HS-5 (cell line): ENCODE data around the gene ALDH1B1.
"Not testable (repeated sequence)": the region's sequence is repeated elsewhere in the genome, so short reads cannot be mapped to it uniquely, and the experiment has no call there.

ENCODE experiments used
- DNase-seq: peaks from one replicate; pipeline ENCODE4 v3.0.0-alpha.2; 2012; ENCODE audit warnings: low read depth

Gene ALDH1B1

GRCh38 chr9:38387066-38387465, 5.4 kb upstream of the ALDH1B1 start:
- DNase-seq = no peak

GRCh38 chr9:38387751-38388150, 4.8 kb upstream of the ALDH1B1 start:
- DNase-seq = no peak

GRCh38 chr9:38388283-38389223, 3.9 kb upstream of the ALDH1B1 start:
- no peak for DNase-seq

- no peak for DNase-seq
Observed at GRCh38 chr9:38389313-38389712, 3.2 kb upstream of the ALDH1B1 start.

GRCh38 chr9:38390442-38390841, 2.1 kb upstream of the ALDH1B1 start:
- no peak for DNase-seq

- no peak for DNase-seq
Observed at GRCh38 chr9:38390851-38391250, 1.7 kb upstream of the ALDH1B1 start.

GRCh38 chr9:38391278-38392118, 1.0 kb upstream of the ALDH1B1 start:
- no peak for DNase-seq

- no peak for DNase-seq
Observed at GRCh38 chr9:38393128-38393796, 760 bp downstream of the ALDH1B1 start.

- DNase-seq = no peak
Observed at GRCh38 chr9:38394416-38394815, 1.9 kb downstream of the ALDH1B1 start.

- DNase-seq = no peak
Observed at GRCh38 chr9:38395653-38396370, 3.3 kb downstream of the ALDH1B1 start.

GRCh38 chr9:38396371-38396671, 3.8 kb downstream of the ALDH1B1 start:
- DNase-seq = no peak

- not testable (repeated sequence) for DNase-seq
Observed at GRCh38 chr9:38399191-38399590, 6.7 kb downstream of the ALDH1B1 start.

- no peak for DNase-seq
Observed at GRCh38 chr9:38401994-38402393, 9.5 kb downstream of the ALDH1B1 start.

- DNase-seq = no peak
Observed at GRCh38 chr9:38404314-38404713, 11.8 kb downstream of the ALDH1B1 start.

- no peak for DNase-seq
Observed at GRCh38 chr9:38405785-38406184, 13.3 kb downstream of the ALDH1B1 start.

GRCh38 chr9:38406476-38407186, 14.1 kb downstream of the ALDH1B1 start:
- no peak for DNase-seq

GRCh38 chr9:38408719-38409118, 16.2 kb downstream of the ALDH1B1 start:
- DNase-seq = no peak

GRCh38 chr9:38412751-38413150, 20.2 kb downstream of the ALDH1B1 start:
- no peak for DNase-seq

- DNase-seq = no peak
Observed at GRCh38 chr9:38413283-38413682, 20.8 kb downstream of the ALDH1B1 start.

GRCh38 chr9:38414040-38414723, 21.7 kb downstream of the ALDH1B1 start:
- no peak for DNase-seq

- DNase-seq = no peak
Observed at GRCh38 chr9:38415856-38416255, 23.4 kb downstream of the ALDH1B1 start.
